Neural cell (in vitro differentiated cells): Measurements from ENCODE around the gene ECEL1. TPM values are rescaled to one million over a fixed set of nuclear protein-coding genes. Genes with fewer than 3 reads are reported as not detected.
A peak's percentile ranks its signal among the peaks of the same experiment; 100 is the strongest.

ENCODE experiments used
- H2AFZ ChIP-seq: fragments of 200-600, 300-800 bp; sonication (generic), shearing (Covaris generic); 2 replicates; pipeline ENCODE4 v1.6.0; 2014; ENCODE audit warnings: low read depth, mild to moderate bottlenecking, antibody characterized with exemption, low read length, moderate library complexity
- H3F3A ChIP-seq: fragments of 200-600 bp; shearing (Covaris generic); 2 replicates; pipeline ENCODE4 v1.6.1; 2016; ENCODE audit warnings: mild to moderate bottlenecking, moderate library complexity, mixed read lengths, antibody characterized with exemption, low read length; ENCODE audit not compliant: insufficient read depth, poor library complexity, severe bottlenecking
- H3K27ac ChIP-seq: fragments of 200-600, 300-800 bp; sonication (generic), shearing (Covaris generic); 2 replicates; pipeline ENCODE4 v1.5.1; 2014; ENCODE audit warnings: mild to moderate bottlenecking, low read length, moderate library complexity
- H3K27me3 ChIP-seq: fragments of 300-800, 200-600 bp; sonication (generic), shearing (Covaris generic); 2 replicates; pipeline ENCODE4 v1.6.0; 2014; ENCODE audit warnings: mild to moderate bottlenecking, low read depth, low read length, moderate library complexity; ENCODE audit not compliant: insufficient read depth
- H3K36me3 ChIP-seq: fragments of 300-800, 200-600 bp; sonication (generic), shearing (Covaris generic); 2 replicates; pipeline ENCODE4 v1.5.1; 2014; ENCODE audit warnings: mild to moderate bottlenecking, antibody characterized with exemption, low read length, moderate library complexity; ENCODE audit not compliant: insufficient read depth
- H3K4me2 ChIP-seq: fragments of 300-800, 200-600 bp; sonication (generic), shearing (Covaris generic); 2 replicates; pipeline ENCODE4 v1.6.0; 2014; ENCODE audit warnings: mild to moderate bottlenecking, low read length
- H3K4me3 ChIP-seq: fragments of 300-800, 200-600 bp; sonication (generic), shearing (Covaris generic); 2 replicates; pipeline ENCODE4 v1.5.1; 2014; ENCODE audit warnings: mild to moderate bottlenecking, low read length, moderate library complexity
- H3K79me2 ChIP-seq: fragments of 200-600 bp; shearing (Covaris generic); replicated peaks from 2 replicates; pipeline ENCODE4 v1.6.0; 2014; ENCODE audit warnings: mild to moderate bottlenecking, low read length, moderate library complexity; ENCODE audit not compliant: insufficient read depth
- H3K9ac ChIP-seq: fragments of 300-800, 200-600 bp; sonication (generic), shearing (Covaris generic); 2 replicates; pipeline ENCODE4 v1.6.1; 2016; ENCODE audit warnings: mild to moderate bottlenecking, low read length, mixed read lengths
- H3K9me2 ChIP-seq: fragments of 200-600 bp; shearing (Covaris generic); 2 replicates; pipeline ENCODE4 v1.6.1; 2016; ENCODE audit warnings: mild to moderate bottlenecking, low read length, mixed read lengths; ENCODE audit not compliant: insufficient read depth
- H3K9me3 ChIP-seq: fragments of 200-600, 300-800 bp; sonication (generic), shearing (Covaris generic); 2 replicates; pipeline ENCODE4 v1.6.1; 2016; ENCODE audit warnings: mild to moderate bottlenecking, mixed run types, low read length, moderate library complexity, mixed read lengths
- H4K20me1 ChIP-seq: fragments of 200-600 bp; shearing (Covaris generic); 2 replicates; pipeline ENCODE4 v1.6.1; 2016; ENCODE audit warnings: mild to moderate bottlenecking, mixed run types; ENCODE audit not compliant: insufficient read depth
- EP300 ChIP-seq: fragments of 450-650 bp; conservative IDR thresholded peaks from 2 replicates; pipeline ENCODE4 v1.6.1; 2014; ENCODE audit warnings: antibody characterized with exemption, mild to moderate bottlenecking, moderate library complexity; ENCODE audit not compliant: poor library complexity, severe bottlenecking
- EZH2 ChIP-seq: fragments of 200-600, 300-800 bp; shearing (Covaris generic), sonication (generic); IDR thresholded peaks from 2 replicates; pipeline ENCODE4 v1.6.1; 2014; ENCODE audit warnings: antibody characterized with exemption, low read length, borderline replicate concordance, mild to moderate bottlenecking; ENCODE audit not compliant: insufficient read depth, poor library complexity, severe bottlenecking
- MXI1 ChIP-seq: fragments of 450-650 bp; conservative IDR thresholded peaks from 2 replicates; pipeline ENCODE4 v1.6.1; 2014; ENCODE audit warnings: antibody characterized with exemption, mild to moderate bottlenecking; ENCODE audit not compliant: poor library complexity, severe bottlenecking
- POLR2AphosphoS5 ChIP-seq: IDR thresholded peaks from 2 replicates; pipeline ENCODE4 v1.6.1; 2012
- RAD21 ChIP-seq: fragments of 450-650 bp; conservative IDR thresholded peaks from 2 replicates; pipeline ENCODE4 v1.6.1; 2014; ENCODE audit warnings: antibody characterized with exemption, mild to moderate bottlenecking, moderate library complexity
- SMC3 ChIP-seq: fragments of 450-650 bp; conservative IDR thresholded peaks from 2 replicates; pipeline ENCODE4 v1.6.1; 2014; ENCODE audit warnings: antibody characterized with exemption, mild to moderate bottlenecking, moderate library complexity; ENCODE audit not compliant: poor library complexity
- TAF1 ChIP-seq: IDR thresholded peaks from 2 replicates; pipeline ENCODE4 v1.6.1; 2012; ENCODE audit warnings: low read depth
- polyA plus RNA-seq: library from polyadenylated mRNA; depleted of rRNA; stranded (reverse); fragments of >200 nt; gene quantifications from 2 replicates; pipeline ENCODE4 v1.2.3, GENCODE V29; 2014
- TF ChIP-seq, protein P1 (sequence below): fragments of 450-650 bp; IDR thresholded peaks from 2 replicates; pipeline ENCODE4 v1.5.1; 2014; ENCODE audit warnings: antibody characterized with exemption, mild to moderate bottlenecking, moderate library complexity; ENCODE audit not compliant: poor library complexity, severe bottlenecking
- TF ChIP-seq, protein P2 (sequence below): IDR thresholded peaks from 2 replicates; pipeline ENCODE4 v1.6.1; 2012; ENCODE audit warnings: borderline replicate concordance

The ECEL1 gene
- polyA plus RNA-seq, 1 donor from 2014 or later, result 60.9 TPM

DNA sequence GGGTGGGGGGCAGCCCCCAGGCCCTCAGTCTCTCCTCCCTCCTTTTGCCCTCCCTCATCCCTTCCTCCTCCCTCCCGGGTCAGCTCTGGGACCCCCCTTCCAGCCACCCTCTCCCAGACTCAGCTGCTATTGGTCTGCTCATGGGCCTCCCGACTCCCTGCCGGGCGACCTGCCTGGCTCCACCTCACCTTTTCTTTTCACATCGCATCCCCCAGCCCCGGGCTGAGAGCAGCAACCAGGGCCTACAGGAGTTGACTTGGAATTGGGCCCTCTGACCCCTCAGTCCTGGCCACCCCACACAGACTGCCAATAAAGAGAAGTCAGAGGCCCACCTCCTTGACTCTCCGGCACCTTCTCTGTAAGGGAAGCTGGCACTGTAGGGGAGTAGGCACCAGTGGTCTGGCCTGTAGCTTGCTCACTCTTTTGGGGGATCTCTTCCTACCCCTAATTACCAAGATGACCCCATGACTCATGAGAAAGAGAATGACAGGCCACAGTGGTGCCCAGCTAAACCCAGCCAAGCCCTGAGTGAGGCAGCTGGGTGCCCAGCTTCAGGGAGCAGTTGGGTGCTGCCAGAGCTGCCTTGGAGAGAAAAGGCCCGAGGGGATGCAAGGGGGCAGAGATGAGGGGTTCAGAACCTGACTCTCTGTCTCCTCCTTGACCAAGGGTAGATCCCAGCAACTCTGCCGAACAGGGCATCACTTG lies 2.0 kb upstream of the ECEL1 start:
- H3K27ac ChIP-seq, result peak overlapping the region; percentile 3
- H3K9me3 ChIP-seq, result no peaks in the 10 kb centered on the region
- H3F3A ChIP-seq, result no peaks in the 10 kb centered on the region
- H3K27me3 ChIP-seq, result peaks cover 39% of the 10 kb centered on the region
- no peak overlapping the region for H3K9ac ChIP-seq
- no peaks in the 10 kb centered on the region for H3K79me2 ChIP-seq
- no peaks in the 10 kb centered on the region for H3K9me2 ChIP-seq
- no peaks in the 10 kb centered on the region for H4K20me1 ChIP-seq
- H3K4me2 ChIP-seq, result no peak overlapping the region
- H2AFZ ChIP-seq, result no peak overlapping the region
- TF ChIP-seq POLR2AphosphoS5, result no peak
- TF ChIP-seq SMC3, result no peak
- no peak for TF ChIP-seq MXI1
- TF ChIP-seq EZH2, result no peak
- TF ChIP-seq, protein P1, sequence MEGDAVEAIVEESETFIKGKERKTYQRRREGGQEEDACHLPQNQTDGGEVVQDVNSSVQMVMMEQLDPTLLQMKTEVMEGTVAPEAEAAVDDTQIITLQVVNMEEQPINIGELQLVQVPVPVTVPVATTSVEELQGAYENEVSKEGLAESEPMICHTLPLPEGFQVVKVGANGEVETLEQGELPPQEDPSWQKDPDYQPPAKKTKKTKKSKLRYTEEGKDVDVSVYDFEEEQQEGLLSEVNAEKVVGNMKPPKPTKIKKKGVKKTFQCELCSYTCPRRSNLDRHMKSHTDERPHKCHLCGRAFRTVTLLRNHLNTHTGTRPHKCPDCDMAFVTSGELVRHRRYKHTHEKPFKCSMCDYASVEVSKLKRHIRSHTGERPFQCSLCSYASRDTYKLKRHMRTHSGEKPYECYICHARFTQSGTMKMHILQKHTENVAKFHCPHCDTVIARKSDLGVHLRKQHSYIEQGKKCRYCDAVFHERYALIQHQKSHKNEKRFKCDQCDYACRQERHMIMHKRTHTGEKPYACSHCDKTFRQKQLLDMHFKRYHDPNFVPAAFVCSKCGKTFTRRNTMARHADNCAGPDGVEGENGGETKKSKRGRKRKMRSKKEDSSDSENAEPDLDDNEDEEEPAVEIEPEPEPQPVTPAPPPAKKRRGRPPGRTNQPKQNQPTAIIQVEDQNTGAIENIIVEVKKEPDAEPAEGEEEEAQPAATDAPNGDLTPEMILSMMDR, result no peak
- TF ChIP-seq, protein P2, sequence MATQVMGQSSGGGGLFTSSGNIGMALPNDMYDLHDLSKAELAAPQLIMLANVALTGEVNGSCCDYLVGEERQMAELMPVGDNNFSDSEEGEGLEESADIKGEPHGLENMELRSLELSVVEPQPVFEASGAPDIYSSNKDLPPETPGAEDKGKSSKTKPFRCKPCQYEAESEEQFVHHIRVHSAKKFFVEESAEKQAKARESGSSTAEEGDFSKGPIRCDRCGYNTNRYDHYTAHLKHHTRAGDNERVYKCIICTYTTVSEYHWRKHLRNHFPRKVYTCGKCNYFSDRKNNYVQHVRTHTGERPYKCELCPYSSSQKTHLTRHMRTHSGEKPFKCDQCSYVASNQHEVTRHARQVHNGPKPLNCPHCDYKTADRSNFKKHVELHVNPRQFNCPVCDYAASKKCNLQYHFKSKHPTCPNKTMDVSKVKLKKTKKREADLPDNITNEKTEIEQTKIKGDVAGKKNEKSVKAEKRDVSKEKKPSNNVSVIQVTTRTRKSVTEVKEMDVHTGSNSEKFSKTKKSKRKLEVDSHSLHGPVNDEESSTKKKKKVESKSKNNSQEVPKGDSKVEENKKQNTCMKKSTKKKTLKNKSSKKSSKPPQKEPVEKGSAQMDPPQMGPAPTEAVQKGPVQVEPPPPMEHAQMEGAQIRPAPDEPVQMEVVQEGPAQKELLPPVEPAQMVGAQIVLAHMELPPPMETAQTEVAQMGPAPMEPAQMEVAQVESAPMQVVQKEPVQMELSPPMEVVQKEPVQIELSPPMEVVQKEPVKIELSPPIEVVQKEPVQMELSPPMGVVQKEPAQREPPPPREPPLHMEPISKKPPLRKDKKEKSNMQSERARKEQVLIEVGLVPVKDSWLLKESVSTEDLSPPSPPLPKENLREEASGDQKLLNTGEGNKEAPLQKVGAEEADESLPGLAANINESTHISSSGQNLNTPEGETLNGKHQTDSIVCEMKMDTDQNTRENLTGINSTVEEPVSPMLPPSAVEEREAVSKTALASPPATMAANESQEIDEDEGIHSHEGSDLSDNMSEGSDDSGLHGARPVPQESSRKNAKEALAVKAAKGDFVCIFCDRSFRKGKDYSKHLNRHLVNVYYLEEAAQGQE, result no peak
- TF ChIP-seq TAF1, result no peak
- no peak for TF ChIP-seq RAD21
- TF ChIP-seq EP300, result no peak
- no peaks in the 10 kb centered on the region for H3K36me3 ChIP-seq
- no peak overlapping the region for H3K4me3 ChIP-seq

DNA sequence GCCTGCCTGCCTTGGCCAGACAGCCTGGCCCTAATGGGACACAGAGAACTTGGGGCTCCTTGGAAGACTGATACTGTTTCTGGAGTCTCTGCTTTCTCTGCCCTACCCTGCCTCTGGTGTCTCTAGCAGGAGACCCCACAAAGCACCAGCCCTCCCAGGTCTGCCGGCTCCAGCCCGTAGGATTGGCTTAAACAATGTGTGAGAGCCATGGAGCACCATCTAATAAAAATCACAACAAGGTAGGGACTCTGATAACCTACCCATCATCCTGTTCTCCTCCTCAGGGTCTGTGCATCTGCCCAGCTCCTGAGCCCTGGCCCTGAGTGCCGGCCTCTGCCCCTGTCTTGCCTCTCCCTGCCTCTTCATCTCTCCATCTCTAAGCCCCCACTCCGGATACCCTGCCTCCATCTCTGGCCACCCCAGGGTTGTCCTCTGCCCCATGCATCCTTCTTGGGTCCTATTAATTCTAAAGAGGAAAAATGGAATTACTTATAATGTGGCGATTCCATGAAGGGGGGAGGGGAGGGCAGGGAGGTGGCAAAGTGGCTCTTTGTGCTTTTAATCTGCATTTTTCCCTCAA lies 1.2 kb upstream of the ECEL1 start:
- Histone ChIP-seq H3K9me3 (no peaks in the 10 kb centered on the region), H3K79me2 (no peaks in the 10 kb centered on the region), H3K36me3 (no peaks in the 10 kb centered on the region), H3K9ac (peak overlapping the region; percentile 56), H3K4me3 (peak overlapping the region; percentile 60), H3K9me2 (no peaks in the 10 kb centered on the region), H3F3A (no peaks in the 10 kb centered on the region), H3K27me3 (peaks cover 45% of the 10 kb centered on the region), H2AFZ (no peak overlapping the region), H3K27ac (peak overlapping the region; percentile 3), H4K20me1 (no peaks in the 10 kb centered on the region), H3K4me2 (no peak overlapping the region)
- no peak for TF ChIP-seq EZH2
- no peak for TF ChIP-seq MXI1
- no peak for TF ChIP-seq POLR2AphosphoS5
- no peak for TF ChIP-seq RAD21
- TF ChIP-seq SMC3, result no peak
- TF ChIP-seq, protein P2, result no peak
- no peak for TF ChIP-seq TAF1
- no peak for TF ChIP-seq EP300
- TF ChIP-seq, protein P1, result no peak
